Activated CD8-positive, alpha-beta memory T cell treated with anti-CD3 and anti-CD28 coated beads for 1 hour (primary cell): Measurements from ENCODE around the gene FKRP.

Experiments
- DNase-seq, 2 donors: peaks; one replicate each; pipeline ENCODE4 v3.0.0-alpha.2; 2020; ENCODE audit warnings: low read depth in 1 of 2; ENCODE audit errors: extremely low read depth in 1 of 2

The FKRP gene

DNA sequence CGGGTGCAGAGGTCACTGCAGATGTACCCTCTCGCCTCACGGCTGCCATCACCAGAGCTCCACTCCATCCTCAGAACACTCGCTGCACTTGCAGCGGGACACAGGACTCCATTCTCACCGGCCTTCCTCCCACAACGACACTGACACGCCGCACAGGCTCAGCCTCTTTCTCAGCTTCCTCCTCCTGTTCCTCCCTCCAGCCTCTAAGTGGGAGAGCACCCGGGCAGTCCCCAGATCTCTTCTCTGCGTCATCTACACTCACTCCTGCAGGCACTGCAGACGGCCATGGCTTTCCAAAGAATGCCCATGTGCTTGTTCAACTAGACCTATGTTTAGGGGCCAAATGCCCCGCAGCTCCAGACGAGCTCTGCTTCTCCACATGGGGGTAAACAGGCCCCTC, 14.3 kb upstream of the FKRP start:
- DNase-seq, result no peak

DNA sequence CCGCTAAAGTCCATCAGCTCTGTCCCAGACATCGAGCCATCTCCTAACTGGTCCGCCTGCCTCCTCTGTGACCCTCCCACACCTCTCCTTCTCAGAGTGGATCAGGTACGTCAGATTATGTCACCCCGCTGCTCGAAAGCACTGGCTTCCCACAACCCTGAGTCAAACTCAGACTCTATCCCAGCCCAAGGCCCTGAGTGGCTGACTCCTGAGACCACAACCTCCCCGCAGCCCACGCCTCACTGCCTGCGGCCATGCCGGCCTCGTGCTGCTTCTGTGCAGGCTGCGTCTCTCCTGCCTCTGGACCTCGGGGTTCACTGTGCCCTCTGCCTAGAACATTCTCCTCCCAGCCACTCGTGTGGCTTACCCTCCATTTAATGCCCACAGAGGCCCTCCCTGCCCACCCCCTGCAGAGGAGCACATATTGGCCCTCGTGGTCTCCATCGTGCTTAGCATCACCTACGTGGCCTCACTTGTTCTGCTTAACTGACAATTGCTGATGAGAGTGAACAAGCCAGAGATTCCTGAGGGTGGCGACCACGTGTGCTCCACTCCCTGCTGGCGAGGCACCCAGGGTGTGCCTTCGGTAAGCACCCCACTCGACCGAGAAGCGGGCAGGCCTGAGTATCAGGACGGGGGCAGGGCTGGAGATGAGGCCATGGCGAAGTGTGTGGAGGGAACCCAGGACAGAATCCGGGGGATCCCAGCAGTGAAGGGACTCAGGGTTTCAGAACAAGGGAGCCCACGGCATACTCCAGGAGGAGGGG, 13.5 kb upstream of the FKRP start:
- DNase-seq, result no peak

DNA sequence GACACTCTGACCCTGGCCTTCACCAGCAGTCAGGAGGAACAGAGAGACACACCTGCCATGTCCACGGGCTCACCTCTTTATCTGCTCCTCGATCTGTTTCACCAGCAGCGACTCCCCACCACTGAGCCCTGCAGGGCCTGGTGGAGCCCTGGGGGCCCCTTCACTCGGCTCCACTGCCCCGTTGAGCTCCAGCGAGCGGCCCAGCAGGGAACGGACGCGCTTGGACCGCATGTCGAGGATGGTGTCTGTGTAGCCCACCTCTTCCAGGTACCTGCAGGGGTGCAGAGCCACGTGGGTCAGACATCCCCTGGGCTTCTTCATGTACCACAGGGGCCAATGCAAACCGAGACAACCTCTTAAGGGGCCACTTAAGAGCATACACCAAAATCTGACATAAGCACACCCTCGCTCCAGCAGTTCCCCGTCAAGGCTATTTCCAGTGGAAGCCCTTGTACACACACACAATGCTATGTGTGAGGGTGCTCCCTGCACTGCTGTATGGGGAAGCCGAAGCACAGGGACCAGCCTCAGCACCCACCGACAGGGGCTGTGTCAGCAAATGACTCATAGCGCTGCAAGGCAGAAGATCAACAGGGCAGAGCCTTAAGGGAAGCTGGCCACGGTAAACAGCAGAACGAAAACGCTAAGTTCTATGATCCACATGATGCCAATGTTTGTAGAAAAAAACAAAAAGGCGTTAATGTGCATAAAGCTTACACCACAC, 12.7 kb upstream of the FKRP start:
- no peak for DNase-seq

DNA sequence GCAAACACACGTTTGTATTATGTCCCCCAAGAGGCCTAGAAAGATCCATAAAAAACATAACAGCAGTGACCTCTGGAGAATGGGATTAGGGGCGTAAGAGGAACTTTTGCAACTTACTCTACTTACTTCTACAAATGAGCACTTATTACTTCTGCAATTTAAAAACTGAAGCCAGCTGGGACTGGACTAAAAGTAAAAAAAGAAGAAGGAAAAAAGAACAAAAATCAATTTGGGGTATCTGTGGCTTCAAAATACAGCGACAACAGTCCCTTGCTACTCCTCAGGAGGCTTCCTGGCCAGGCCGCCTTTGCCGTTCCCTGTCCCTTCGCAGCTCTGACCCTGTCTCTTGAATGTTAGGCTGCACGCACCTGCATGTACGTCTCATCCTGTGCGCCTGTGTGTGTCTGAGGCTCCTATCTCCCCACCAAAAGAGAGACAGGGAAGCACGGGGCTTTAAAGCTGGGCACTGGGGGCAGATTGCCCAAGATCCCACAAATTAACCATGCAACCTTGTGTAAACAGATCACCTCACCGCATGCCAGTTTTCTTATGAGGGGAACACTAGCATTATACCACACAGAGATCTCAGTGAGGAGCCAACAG, 12.1 kb upstream of the FKRP start:
- DNase-seq, result no peak

DNA sequence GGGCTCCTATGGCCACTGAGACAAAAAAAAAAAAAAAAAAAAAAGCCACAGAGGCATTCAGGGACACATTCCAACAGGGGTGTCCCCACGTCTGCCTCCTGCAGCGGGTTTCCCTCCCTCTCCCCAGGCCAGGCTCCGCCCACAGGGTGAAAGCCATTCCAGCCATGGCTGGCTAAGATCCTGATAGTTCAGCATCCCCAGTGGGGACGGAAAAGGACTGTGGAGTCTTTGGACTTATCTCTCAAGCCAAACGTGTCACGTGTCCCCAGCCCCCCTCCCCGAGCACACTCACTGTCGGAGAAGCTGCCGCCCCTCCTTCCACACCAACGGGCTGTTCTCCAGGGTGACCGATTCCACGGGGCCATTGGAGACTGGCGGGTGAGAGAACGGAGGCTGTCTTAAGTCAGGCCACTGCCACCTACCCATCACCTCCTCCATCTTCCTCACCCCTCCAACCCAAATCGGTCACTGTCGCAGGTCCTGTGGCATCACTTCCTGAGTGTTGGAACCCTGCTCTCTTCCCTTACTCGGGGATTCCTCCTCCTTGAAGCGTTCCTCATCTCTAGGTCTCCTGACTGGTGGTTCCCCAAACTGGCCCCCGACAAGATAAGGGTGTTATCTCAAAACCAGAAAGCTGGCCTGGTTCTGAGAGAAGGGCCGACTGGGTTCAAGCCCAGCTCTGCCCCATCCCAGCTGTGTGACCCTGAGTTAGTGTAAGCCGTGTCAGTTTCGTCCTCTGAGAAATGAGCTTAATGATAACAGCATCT, 9.1 kb upstream of the FKRP start:
- no peak for DNase-seq

DNA sequence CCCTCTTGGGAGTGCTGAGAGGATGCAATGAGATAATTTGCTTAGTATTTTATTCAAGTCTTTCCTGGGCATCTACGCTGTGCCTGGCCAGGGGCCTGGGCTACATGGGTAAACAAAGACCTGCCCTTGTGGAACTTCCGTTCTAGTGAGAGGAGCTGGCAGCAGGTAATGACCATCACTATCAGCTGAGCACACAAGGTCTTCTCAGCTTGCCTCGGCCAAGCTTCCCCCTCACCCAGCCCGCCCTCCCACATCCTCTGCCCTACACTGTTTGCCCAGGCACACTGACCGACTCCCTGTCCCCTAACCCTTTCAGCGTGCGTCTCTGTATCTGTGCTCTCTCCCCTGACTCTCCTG, 8.6 kb upstream of the FKRP start:
- no peak for DNase-seq

DNA sequence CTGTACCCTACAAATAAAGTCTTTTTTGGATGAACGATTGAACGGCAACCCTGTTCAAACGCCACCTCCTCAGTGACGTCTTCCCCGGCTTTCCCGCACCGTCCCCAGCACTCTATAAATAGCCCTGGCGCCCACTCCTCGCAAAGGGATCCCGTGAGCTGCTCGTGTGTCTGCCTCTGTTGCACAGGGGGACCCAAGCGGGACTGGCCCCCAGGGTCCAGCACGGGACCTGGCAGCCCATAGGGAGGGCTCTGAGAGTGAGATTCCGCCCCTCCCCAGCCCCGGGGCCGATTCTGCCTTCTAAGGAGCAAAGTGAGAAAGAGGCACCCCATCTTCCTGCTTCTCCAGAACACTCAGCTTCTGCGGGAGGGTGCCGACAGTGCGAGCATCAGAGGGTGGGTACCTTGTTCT, 8.1 kb upstream of the FKRP start:
- DNase-seq, result no peak

DNA sequence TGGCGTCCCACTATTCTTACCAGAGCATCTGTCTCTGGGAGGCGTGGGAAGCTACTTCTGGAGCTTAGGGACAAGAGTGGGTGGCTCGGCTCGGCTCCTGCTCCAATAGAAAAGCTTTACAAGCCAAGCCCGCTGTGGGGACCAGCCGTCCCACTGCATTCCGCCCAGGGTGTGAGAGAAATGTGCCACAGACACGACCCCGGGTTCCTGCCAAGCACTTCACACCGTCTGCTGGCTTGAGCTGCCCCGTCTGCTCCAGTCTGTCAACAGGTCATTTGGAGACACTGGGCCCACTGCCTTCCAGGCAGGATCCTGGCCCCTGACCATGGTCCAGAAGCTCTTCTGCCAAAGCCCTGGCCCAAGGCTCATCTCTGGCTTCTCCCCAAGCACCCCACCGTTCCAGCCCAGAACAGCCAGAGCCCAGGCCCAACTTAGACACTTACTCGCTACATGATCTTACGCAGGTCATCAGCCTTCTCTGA, 6.5 kb upstream of the FKRP start:
- DNase-seq, result no peak

DNA sequence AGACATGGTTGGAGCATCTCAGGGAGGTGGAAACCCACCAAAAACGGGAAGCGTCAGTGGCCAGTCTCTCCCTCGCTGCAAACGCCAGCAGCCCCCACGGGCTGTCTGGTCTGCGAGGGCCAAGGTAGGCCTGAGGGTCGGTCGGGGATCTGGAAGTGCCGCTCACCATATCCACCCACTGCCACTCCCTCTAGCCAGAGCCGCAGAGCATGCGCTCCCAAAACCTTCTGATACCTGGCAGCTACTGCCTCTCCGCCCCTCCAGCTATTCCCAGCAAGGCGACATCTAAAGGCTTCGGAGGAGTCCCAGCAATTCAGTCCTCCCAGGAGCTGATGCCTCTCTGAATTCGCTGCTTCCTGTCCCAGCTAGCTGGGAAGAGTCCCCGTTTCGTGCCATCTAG, 4.4 kb upstream of the FKRP start:
- DNase-seq, result no peak

DNA sequence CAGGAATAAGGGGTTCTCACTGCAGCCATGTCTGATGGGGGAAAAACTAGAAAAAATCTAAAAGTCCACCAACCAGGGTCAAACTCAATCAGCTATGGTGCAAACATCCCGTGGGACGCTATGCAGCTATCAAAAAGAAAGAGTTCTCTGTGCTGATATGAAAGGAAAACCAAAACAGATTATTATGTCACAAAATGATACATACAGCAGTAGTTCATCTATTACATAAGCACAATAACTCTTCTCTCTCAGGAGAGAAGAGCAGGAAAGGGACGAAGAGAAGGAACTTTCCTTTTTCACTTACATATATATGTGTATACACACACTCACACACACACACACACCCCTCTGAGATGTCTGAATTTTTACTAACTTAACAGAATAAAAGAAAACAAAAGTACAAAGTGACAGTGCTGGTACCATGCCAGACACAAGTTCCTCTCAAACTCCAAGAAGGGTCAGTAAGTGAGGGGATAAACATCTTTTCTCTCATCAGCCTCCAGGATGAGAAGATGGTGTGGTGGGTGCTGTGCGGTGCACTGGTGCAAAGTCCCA, 2.9 kb upstream of the FKRP start:
- DNase-seq, result no peak

DNA sequence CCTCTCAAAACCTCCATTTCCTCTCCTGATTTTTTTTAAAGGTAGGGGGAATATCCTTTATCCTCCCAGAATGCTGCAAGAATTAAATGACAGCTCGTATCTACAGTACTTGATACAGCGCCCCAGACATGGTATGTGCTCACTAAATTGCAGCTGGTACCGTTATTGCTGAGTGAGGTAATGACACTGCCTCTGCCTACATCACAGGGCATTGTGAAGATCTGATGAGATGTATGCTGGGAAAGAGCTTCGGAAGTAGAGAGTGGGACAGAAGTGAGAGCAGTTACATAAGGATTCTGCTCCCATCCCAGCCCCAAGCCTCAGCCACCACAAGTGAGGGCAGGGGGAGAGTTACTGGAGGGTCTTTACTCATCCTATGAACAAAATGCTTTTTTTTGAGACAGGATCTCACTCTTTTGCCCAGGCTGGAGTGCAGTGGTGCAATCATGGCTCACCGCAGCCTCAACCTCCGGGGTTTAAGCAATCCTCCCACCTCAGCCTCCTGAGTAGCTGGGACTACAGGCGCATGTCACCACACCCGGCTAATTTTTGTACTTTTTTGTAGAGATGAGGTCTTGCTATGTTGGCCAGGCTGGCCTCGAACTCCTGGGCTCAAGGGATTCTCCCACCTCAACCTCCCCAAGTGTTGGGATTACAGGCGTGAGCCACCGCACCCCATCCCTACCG, 1.7 kb upstream of the FKRP start:
- no peak for DNase-seq

DNA sequence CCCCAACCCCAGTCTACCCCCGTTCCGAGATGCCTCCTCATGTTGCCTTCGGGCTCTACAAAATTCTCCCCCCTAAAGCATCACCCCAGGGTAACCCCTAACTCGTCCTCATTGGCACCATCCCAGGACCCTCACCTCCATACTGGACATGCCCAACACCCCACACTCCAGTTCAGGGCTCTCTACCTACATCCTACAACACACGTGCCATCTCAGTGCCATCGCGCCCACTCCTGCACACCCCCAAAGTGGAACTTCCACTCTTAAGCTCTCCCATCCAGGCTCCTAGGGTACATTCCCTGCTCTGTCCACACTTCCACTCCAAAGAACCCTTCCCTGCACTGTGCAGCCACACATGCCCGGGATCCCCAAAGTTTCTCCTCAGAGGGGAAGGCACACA, 827 bp upstream of the FKRP start:
- no peak for DNase-seq

DNA sequence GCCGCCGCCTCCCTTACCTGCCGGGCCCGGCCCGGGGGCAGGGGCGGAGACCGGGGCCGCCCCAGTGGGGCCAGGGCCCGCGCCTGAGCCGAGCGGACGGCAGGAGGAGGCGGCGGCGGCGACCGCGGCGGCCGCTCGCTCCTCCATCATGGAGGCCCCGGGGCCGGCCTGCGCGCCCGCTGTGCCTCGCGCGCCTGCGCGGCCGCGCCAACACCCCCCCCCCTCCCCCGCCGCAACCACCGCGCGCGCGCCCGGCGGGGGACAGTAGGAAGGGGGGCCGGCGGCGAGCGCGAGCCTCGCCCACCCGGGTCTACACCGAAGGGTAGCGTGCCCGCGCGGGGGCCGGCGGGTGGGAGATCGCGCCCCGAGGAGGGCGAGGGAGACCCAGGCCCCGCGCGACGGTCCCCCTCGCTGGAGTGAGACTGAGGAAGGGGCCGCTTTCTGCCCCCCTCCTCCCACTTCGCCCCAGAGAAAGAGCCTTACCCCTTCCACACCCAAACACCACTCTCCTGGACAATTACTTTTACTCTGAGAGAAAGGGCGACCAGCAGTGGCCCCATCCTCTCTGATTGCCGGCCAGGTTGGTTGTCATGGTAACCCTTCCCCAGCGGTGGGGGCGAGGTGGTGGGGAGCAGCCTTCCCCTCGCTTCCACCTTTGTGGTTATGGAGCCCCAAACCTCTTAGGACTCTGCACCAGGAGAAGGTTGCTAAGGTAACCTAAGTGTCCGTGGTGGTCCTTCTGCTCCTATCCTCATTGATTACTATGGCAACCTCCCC, 612 bp downstream of the FKRP start, which contains the start of gene STRN4:
Gene STRN4 (minus strand): TSS at position 170 of the 777 bp plus-strand sequence. CDS start 20 bp downstream, at position 150.
- peak in 1 of 2 donors; percentile 53 for DNase-seq

DNA sequence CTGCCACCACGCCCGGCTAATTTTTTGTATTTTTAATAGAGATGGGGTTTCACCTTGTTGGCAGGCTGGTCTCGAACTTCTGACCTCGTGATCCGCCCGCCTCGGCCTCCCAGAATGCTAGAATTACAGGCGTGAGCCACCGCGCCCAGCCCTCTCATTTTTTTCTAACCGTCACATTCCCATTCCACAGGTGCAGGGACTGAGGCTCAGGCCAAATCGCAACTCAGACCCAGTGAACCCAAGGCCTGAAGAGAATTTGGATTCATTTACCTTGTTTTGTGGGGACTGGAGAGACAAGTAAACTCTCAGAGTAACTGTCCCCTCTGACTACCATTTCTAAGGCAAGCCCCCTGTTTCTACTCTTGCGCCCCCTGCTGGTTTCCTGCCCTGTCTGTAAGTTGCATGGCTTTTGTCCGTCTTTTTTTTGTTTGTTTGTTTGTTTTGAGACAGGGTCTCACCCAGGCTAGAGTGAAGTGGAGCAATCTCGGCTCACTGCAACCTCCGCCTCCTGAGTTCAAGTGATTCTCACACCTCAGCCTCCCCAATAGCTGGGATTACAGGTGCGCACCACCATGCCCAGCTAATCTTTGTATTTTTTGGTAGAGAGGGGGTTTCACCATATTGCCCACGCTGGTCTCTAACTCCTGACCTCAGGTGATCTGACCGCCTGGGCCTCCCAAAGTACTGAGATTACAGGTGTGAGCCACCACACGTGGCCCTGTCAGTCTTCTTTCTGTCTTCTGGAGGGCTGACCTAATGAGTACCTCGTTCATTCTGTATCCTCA, 2.7 kb downstream of the FKRP start:
- peak; percentile 45 to 71 for DNase-seq

DNA sequence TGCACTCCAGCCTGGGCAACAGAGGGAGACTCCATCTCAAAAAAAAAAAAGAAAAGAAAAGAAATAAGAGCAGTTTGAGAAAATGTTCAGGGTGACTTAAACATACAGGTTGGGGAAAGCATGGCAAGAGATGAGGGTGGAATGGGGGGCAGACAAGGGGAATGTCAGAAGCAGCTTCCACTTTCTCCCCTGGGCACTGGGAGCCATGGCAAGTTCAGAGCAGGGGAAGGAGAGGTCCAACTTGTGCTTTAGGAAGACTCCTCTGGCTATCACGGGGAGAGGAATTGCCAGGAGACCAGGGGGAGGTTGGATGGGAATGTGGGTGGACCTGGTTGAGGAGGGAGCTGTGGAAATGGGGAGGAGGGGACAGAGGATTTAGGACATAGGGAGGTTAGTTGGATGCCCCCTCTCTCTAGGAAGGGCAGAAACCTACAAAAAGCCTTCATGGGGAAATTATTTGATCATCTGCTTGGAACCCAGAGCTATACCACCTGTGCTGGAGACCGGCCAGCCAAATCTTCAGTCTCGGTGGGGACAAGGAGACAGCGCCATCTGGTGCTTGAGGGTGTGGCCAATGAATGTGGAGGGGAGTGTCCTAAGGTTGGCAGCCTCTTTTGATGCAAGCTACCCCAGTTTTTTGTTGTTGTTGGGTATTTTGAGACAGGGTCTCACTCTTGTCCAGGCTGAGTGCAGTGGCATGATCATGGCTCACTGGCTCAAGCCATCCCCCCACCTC, 7.7 kb downstream of the FKRP start:
- peak; percentile 31 to 42 for DNase-seq

DNA sequence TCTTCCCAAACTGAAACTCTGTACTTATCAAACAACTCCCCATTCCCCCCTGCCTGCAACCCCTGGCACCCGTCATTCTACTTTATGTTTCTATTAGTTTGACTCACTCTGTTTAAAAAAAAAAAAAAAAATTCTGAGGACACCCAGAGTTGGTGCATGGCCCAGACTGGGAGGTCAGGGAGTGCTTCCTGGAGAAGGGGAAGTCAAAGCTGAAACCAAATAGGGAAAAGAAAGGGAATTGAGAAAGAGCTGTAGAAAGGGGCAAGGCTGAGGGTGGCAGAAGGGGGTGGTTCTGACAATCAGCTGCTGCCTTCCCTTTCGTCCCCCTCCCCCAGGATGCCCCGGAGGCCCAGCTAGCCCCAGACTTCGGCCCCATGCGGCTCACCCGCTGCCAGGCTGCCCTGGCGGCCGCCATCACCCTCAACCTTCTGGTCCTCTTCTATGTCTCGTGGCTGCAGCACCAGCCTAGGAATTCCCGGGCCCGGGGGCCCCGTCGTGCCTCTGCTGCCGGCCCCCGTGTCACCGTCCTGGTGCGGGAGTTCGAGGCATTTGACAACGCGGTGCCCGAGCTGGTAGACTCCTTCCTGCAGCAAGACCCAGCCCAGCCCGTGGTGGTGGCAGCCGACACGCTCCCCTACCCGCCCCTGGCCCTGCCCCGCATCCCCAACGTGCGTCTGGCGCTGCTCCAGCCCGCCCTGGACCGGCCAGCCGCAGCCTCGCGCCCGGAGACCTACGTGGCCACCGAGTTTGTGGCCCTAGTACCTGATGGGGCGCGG, 9.4 kb downstream of the FKRP start:
- DNase-seq, result no peak

DNA sequence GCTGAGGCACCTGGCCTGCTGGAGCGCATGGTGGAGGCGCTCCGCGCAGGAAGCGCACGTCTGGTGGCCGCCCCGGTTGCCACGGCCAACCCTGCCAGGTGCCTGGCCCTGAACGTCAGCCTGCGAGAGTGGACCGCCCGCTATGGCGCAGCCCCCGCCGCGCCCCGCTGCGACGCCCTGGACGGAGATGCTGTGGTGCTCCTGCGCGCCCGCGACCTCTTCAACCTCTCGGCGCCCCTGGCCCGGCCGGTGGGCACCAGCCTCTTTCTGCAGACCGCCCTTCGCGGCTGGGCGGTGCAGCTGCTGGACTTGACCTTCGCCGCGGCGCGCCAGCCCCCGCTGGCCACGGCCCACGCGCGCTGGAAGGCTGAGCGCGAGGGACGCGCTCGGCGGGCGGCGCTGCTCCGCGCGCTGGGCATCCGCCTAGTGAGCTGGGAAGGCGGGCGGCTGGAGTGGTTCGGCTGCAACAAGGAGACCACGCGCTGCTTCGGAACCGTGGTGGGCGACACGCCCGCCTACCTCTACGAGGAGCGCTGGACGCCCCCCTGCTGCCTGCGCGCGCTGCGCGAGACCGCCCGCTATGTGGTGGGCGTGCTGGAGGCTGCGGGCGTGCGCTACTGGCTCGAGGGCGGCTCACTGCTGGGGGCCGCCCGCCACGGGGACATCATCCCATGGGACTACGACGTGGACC, 10.1 kb downstream of the FKRP start:
- no peak for DNase-seq
